HepG2 (cell line): ENCODE results near the gene TMEM80. TPM values are rescaled to one million over a fixed set of nuclear protein-coding genes. Genes with fewer than 3 reads are reported as not detected.

Source experiments
- ARHGAP35 ChIP-seq: sonication (generic); formaldehyde crosslinking; IDR thresholded peaks from 2 replicates; pipeline ENCODE4 v1.9.0; 2022; ENCODE audit warnings: mild to moderate bottlenecking, inconsistent platforms, moderate library complexity, missing genetic modification reagents, borderline replicate concordance
- CHCHD3 ChIP-seq: sonication (generic); formaldehyde crosslinking; IDR thresholded peaks from 2 replicates; pipeline ENCODE4 v1.8.0; 2022; ENCODE audit warnings: mild to moderate bottlenecking, missing genetic modification reagents, moderate library complexity
- GATA4 ChIP-seq: sonication (generic); IDR thresholded peaks from 2 replicates; pipeline ENCODE4 v1.6.1; 2016; ENCODE audit warnings: antibody characterized with exemption, low read depth, borderline replicate concordance
- HMGXB4 ChIP-seq, 2 experiments: sonication (generic) in 1 of 2; formaldehyde crosslinking in 1 of 2; IDR thresholded peaks; 2 replicates each; pipeline versions ENCODE4 v1.4.0 to v1.6.1; 2018 to 2020; ENCODE audit warnings: missing genetic modification reagents in 2 of 2, borderline replicate concordance in 1 of 2, low read depth in 1 of 2, mild to moderate bottlenecking in 1 of 2, missing biosample characterization in 1 of 2
- HNRNPL ChIP-seq: fragments of 200-400 bp; formaldehyde crosslinking; IDR thresholded peaks from 2 replicates; pipeline ENCODE4 v1.6.1; 2017; ENCODE audit warnings: mild to moderate bottlenecking, low read depth, low read length
- JUN ChIP-seq: sonication (generic); formaldehyde crosslinking; IDR thresholded peaks from 2 replicates; pipeline ENCODE4 v1.4.0; 2020; ENCODE audit warnings: mild to moderate bottlenecking, missing genetic modification reagents
- LCORL ChIP-seq, 2 experiments: fragments of 450-650 bp in 1 of 2; sonication (generic) in 1 of 2; formaldehyde crosslinking in 1 of 2; IDR thresholded peaks; 2 replicates each; pipeline versions ENCODE4 v1.5.0 to v1.6.1; 2017 to 2020; ENCODE audit warnings: antibody characterized with exemption in 1 of 2, missing genetic modification reagents in 1 of 2
- SCMH1 ChIP-seq: sonication (generic); formaldehyde crosslinking; IDR thresholded peaks from 2 replicates; pipeline ENCODE4 v1.9.0; 2021; ENCODE audit warnings: missing genetic modification reagents, mild to moderate bottlenecking, borderline replicate concordance
- SP140L ChIP-seq: sonication (generic); formaldehyde crosslinking; IDR thresholded peaks from 2 replicates; pipeline ENCODE4 v1.4.0; 2020; ENCODE audit warnings: missing genetic modification reagents, borderline replicate concordance
- TMF1 ChIP-seq: sonication (generic); formaldehyde crosslinking; IDR thresholded peaks from 2 replicates; pipeline ENCODE4 v1.8.1; 2022; ENCODE audit warnings: low read depth, missing genetic modification reagents
- U2AF1 ChIP-seq: fragments of 200-400 bp; formaldehyde crosslinking; optimal IDR thresholded peaks from 2 replicates; pipeline ENCODE3; 2017; ENCODE audit warnings: mild to moderate bottlenecking, low read depth, low read length
- ZNF256 ChIP-seq: sonication (generic); formaldehyde crosslinking; conservative IDR thresholded peaks from 2 replicates; pipeline ENCODE4 v1.4.0; 2020; ENCODE audit warnings: missing genetic modification reagents
- ZNF280B ChIP-seq: sonication (generic); formaldehyde crosslinking; IDR thresholded peaks from 2 replicates; pipeline ENCODE4 v1.5.0; 2020; ENCODE audit warnings: missing genetic modification reagents, mild to moderate bottlenecking, borderline replicate concordance
- ZNF317 ChIP-seq: sonication (generic); formaldehyde crosslinking; IDR thresholded peaks from 2 replicates; pipeline ENCODE4 v1.5.0; 2020; ENCODE audit warnings: mild to moderate bottlenecking, missing genetic modification reagents
- ZNF33A ChIP-seq: sonication (generic); formaldehyde crosslinking; IDR thresholded peaks from 2 replicates; pipeline ENCODE4 v1.5.1; 2020; ENCODE audit warnings: missing genetic modification reagents, mild to moderate bottlenecking, moderate library complexity, borderline replicate concordance
- ZSCAN29 ChIP-seq: sonication (generic); formaldehyde crosslinking; conservative IDR thresholded peaks from 2 replicates; pipeline ENCODE4 v1.4.0; 2020; ENCODE audit warnings: mild to moderate bottlenecking, missing genetic modification reagents
- polyA plus RNA-seq, 8 experiments: library from polyadenylated mRNA; depleted of rRNA in 3 of 8; stranded (reverse) in 7 of 8; unstranded in 1 of 8; fragments of >200 nt; fragmentation: Illumina TruSeq in 4 of 8; extraction: Trizol in 4 of 8; gene quantifications; 2 replicates each; pipeline versions ENCODE4 v1.2.1 to v1.2.3, GENCODE V29; 2011 to 2016; ENCODE audit warnings: low read depth in 4 of 8, missing spikeins in 1 of 8, mixed read lengths in 1 of 8; ENCODE audit not compliant: insufficient read depth in 1 of 8
- total RNA-seq, 5 experiments: library from RNA; depleted of rRNA; stranded (reverse); fragments of >200 nt; fragmentation: Illumina TruSeq; extraction: Trizol; gene quantifications; 2 replicates each; pipeline ENCODE4 v1.2.3, GENCODE V29; 2016; ENCODE audit warnings: low read depth in 1 of 5
- TF ChIP-seq, protein P1 (sequence below): sonication (generic); formaldehyde crosslinking; IDR thresholded peaks from 2 replicates; pipeline ENCODE4 v1.4.0; 2020; ENCODE audit warnings: mild to moderate bottlenecking, missing genetic modification reagents

The TMEM80 gene
- total and polyA plus RNA-seq, 2 of the 13 experiments (the other 11 are each of a cell fraction or from before 2014, with no cell fraction given), result 5.6 to 17.1 TPM

DNA sequence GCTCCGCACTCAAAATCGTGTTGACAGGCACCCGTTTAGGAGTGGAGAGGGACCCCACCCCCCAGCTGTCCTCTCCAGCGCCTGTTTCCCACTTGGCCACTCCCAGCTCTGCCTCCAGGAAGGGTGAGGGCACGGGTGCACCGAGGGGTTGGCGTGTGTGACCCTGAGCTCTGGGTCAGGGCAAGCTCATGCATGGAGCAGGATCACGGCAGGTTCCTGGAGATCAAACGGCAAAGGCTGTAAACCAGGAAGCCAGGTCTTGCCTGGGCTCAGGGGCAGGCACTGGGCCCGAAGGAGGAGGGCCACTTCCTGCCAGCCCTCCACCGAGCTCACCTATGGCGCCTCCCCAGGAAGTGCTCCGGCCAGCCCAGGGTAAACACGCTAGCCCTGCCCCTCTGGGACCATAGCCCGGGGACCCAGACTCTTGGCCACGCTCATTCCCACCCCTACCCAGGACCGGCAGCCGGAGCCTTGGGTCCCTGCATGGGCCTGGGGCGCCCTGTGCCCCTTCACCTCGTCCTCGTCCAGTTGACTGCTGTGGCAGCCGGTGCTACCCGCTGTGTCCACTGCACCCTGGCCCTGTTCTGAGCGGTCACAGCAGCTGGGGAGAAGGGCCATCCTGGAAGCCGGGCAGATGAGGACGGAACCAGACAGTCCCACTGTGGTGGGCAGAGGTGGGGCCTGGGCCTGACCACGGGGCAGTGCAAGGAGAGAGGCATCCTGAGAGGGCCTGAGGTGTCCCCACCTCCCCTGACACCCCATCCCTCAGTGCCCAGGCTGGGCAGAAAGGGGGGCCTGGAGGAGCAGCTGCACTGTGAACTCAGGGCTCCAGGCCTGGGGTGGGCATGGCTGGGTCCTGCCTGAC lies 9.4 kb downstream of the TMEM80 start (continued):
- TF ChIP-seq ZNF33A (CRISPR knock-in tag) (no peak), ZSCAN29 (CRISPR knock-in tag) (0 out of 2 replicates have a peak, but pooled peaks have one; percentile 36), ZNF280B (peak; percentile 31), TMF1 (CRISPR knock-in tag) (peak; percentile 54; the same call in 1 of the 2 replicates), ZNF317 (CRISPR knock-in tag) (peak; percentile 53; the same call in 1 of the 2 replicates), LCORL (IDR thresholded peaks at IDR 0.05) (no peak), LCORL (CRISPR knock-in tag; IDR thresholded peaks at IDR 0.05) (peak; percentile 92), HNRNPL (peak; percentile 89), SCMH1 (no peak), CHCHD3 (CRISPR knock-in tag) (0 out of 2 replicates have a peak, but pooled peaks have one; percentile 18), SP140L (no peak), HMGXB4 (CRISPR knock-in tag; IDR thresholded peaks at IDR 0.05; ENCODE audit: borderline replicate concordance in 1 of 2, low read depth in 1 of 2) (peak in 1 of 2 experiments; percentile 62; a peak in 2 of 4 replicates), GATA4 (peak; percentile 42; the same call in 1 of the 2 replicates), U2AF1 (peak; percentile 60), ARHGAP35 (peak; percentile 70; the same call in 1 of the 2 replicates), ZNF256 (no peak; the same call in 1 of the 2 replicates), JUN (peak; percentile 56; the same call in 1 of the 2 replicates)
- TF ChIP-seq, protein P1, sequence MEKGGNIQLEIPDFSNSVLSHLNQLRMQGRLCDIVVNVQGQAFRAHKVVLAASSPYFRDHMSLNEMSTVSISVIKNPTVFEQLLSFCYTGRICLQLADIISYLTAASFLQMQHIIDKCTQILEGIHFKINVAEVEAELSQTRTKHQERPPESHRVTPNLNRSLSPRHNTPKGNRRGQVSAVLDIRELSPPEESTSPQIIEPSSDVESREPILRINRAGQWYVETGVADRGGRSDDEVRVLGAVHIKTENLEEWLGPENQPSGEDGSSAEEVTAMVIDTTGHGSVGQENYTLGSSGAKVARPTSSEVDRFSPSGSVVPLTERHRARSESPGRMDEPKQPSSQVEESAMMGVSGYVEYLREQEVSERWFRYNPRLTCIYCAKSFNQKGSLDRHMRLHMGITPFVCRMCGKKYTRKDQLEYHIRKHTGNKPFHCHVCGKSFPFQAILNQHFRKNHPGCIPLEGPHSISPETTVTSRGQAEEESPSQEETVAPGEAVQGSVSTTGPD (CRISPR knock-in tag), result no peak; the same call in 1 of the 2 replicates
